ENCODE data around the gene FSCN2.

GRCh38 chr17:81576621-81577277 lies 48.6 kb downstream of the FSCN2 start:
- TF ChIP-seq CTCF (conservative IDR thresholded peaks at IDR 0.05; ENCODE audit: low read length) (no peak), EZH2phosphoT487 (IDR thresholded peaks at IDR 0.05; ENCODE audit: borderline replicate concordance, low read depth, low read length) (no peak)

Data from OCI-LY7 (cell line).